HepG2 (cell line): ENCODE measurements around the gene MRPS18C. TPM values are rescaled to one million over a fixed set of nuclear protein-coding genes. Genes with fewer than 3 reads are reported as not detected.

Source experiments
- ARNTL ChIP-seq: sonication (generic); formaldehyde crosslinking; IDR thresholded peaks from 2 replicates; pipeline ENCODE4 v1.4.0; 2020; ENCODE audit warnings: mild to moderate bottlenecking, missing genetic modification reagents
- BHLHE40 ChIP-seq: IDR thresholded peaks from 2 replicates; pipeline ENCODE4 v1.6.1; 2011; ENCODE audit warnings: low read length, improper control_type of control experiment
- DDIT3 ChIP-seq: sonication (generic); formaldehyde crosslinking; IDR thresholded peaks from 2 replicates; pipeline ENCODE4 v1.4.0; 2020; ENCODE audit warnings: mild to moderate bottlenecking, missing genetic modification reagents
- HDAC1 ChIP-seq: sonication (generic); formaldehyde crosslinking; IDR thresholded peaks from 2 replicates; pipeline ENCODE4 v1.5.1; 2020; ENCODE audit warnings: mild to moderate bottlenecking, missing genetic modification reagents
- HNRNPUL1 ChIP-seq: fragments of 200-400 bp; formaldehyde crosslinking; IDR thresholded peaks from 2 replicates; pipeline ENCODE4 v1.6.1; 2017; ENCODE audit warnings: low read depth, mild to moderate bottlenecking, low read length, moderate library complexity
- IRX3 ChIP-seq: sonication (generic); formaldehyde crosslinking; IDR thresholded peaks from 2 replicates; pipeline ENCODE4 v1.8.1; 2023; ENCODE audit warnings: mild to moderate bottlenecking, low read depth, missing genetic modification reagents, borderline replicate concordance
- MED13 ChIP-seq: sonication (generic); formaldehyde crosslinking; IDR thresholded peaks from 2 replicates; pipeline ENCODE4 v1.5.0; 2020; ENCODE audit warnings: missing genetic modification reagents
- NR0B2 ChIP-seq: sonication (generic); formaldehyde crosslinking; IDR thresholded peaks from 2 replicates; pipeline ENCODE4 v1.4.0; 2020; ENCODE audit warnings: mild to moderate bottlenecking, missing genetic modification reagents
- PAF1 ChIP-seq: IDR thresholded peaks from 2 replicates; pipeline ENCODE4 v1.6.1; 2016; ENCODE audit warnings: missing genetic modification reagents, missing compliant biosample characterization
- PLRG1 ChIP-seq: fragments of 450-650 bp; conservative IDR thresholded peaks from 2 replicates; pipeline ENCODE4 v1.6.1; 2016
- RARG ChIP-seq: sonication (generic); formaldehyde crosslinking; IDR thresholded peaks from 2 replicates; pipeline ENCODE4 v1.4.0; 2020; ENCODE audit warnings: low read depth, mild to moderate bottlenecking, missing genetic modification reagents
- SOX5 ChIP-seq: IDR thresholded peaks from 2 replicates; pipeline ENCODE4 v1.6.1; 2016; ENCODE audit warnings: borderline replicate concordance
- TCF7L2 ChIP-seq: IDR thresholded peaks from 2 replicates; pipeline ENCODE4 v1.6.1; 2011; ENCODE audit warnings: mild to moderate bottlenecking, low read depth, low read length, moderate library complexity
- ZBTB8A ChIP-seq: sonication (generic); formaldehyde crosslinking; IDR thresholded peaks from 2 replicates; pipeline ENCODE4 v1.4.0; 2020; ENCODE audit warnings: mild to moderate bottlenecking, low read depth, missing genetic modification reagents, borderline replicate concordance
- ZNF143 ChIP-seq: sonication (generic); formaldehyde crosslinking; IDR thresholded peaks from 2 replicates; pipeline ENCODE4 v1.4.0; 2020; ENCODE audit warnings: missing genetic modification reagents
- ZNF20 ChIP-seq: sonication (generic); formaldehyde crosslinking; IDR thresholded peaks from 2 replicates; pipeline ENCODE4 v1.4.0; 2020; ENCODE audit warnings: mild to moderate bottlenecking, moderate library complexity, missing genetic modification reagents
- ZNF687 ChIP-seq: sonication (generic); formaldehyde crosslinking; IDR thresholded peaks from 2 replicates; pipeline ENCODE4 v1.5.1; 2020; ENCODE audit warnings: mild to moderate bottlenecking, missing genetic modification reagents, moderate library complexity
- ZNF704 ChIP-seq: sonication (generic); formaldehyde crosslinking; IDR thresholded peaks from 2 replicates; pipeline ENCODE4 v1.8.1; 2023; ENCODE audit warnings: mild to moderate bottlenecking, inconsistent platforms, moderate library complexity, missing genetic modification reagents, borderline replicate concordance
- ZNF788 ChIP-seq: sonication (generic); formaldehyde crosslinking; IDR thresholded peaks from 2 replicates; pipeline ENCODE4 v1.5.0; 2020; ENCODE audit warnings: mild to moderate bottlenecking, missing genetic modification reagents, borderline replicate concordance
- polyA plus RNA-seq, 8 experiments: library from polyadenylated mRNA; depleted of rRNA in 3 of 8; stranded (reverse) in 7 of 8; unstranded in 1 of 8; fragments of >200 nt; fragmentation: Illumina TruSeq in 4 of 8; extraction: Trizol in 4 of 8; gene quantifications; 2 replicates each; pipeline versions ENCODE4 v1.2.1 to v1.2.3, GENCODE V29; 2011 to 2016; ENCODE audit warnings: low read depth in 4 of 8, missing spikeins in 1 of 8, mixed read lengths in 1 of 8; ENCODE audit not compliant: insufficient read depth in 1 of 8
- total RNA-seq, 5 experiments: library from RNA; depleted of rRNA; stranded (reverse); fragments of >200 nt; fragmentation: Illumina TruSeq; extraction: Trizol; gene quantifications; 2 replicates each; pipeline ENCODE4 v1.2.3, GENCODE V29; 2016; ENCODE audit warnings: low read depth in 1 of 5

The MRPS18C gene
- total and polyA plus RNA-seq, 2 of the 13 experiments (the other 11 are each of a cell fraction or from before 2014, with no cell fraction given) = 45.4 to 124 TPM

- TF ChIP-seq DDIT3 (CRISPR knock-in tag) (no peak), MED13 (peak; percentile 85), HNRNPUL1 (no peak), ZNF143 (CRISPR knock-in tag) (peak; percentile 59), ZNF687 (CRISPR knock-in tag) (peak; percentile 84), ZNF20 (CRISPR knock-in tag) (0 out of 2 replicates have a peak, but pooled peaks have one; percentile 14), PLRG1 (no peak), TCF7L2 (no peak), PAF1 (CRISPR knock-in tag) (peak; percentile 68; the same call in 1 of the 2 replicates), ARNTL (no peak), SOX5 (peak; percentile 63), HDAC1 (CRISPR knock-in tag) (peak; percentile 92), BHLHE40 (peak; percentile 100), IRX3 (CRISPR knock-in tag) (peak; percentile 91; the same call in 1 of the 2 replicates), ZBTB8A (no peak), NR0B2 (CRISPR knock-in tag) (peak; percentile 36; the same call in 1 of the 2 replicates), RARG (CRISPR knock-in tag) (no peak), ZNF788 (peak; percentile 97), ZNF704 (peak; percentile 37; the same call in 1 of the 2 replicates)
These were observed at the start of gene MRPS18C, which contains the start of gene HELQ (continued) for GRCh38 chr4:83455281-83456183.
